GM21786 (cell line): Measurements from ENCODE around the gene RAP1GDS1.
"Not testable (repeated sequence)": the region's sequence is repeated elsewhere in the genome, so short reads cannot be mapped to it uniquely, and the experiment has no call there.

ENCODE experiments used
- ATAC-seq: cut with Tn5 transposase; IDR thresholded peaks from one replicate; pipeline ENCODE4 v1.9.1; 2021; ENCODE audit not compliant: unreplicated experiment

The RAP1GDS1 gene

DNA sequence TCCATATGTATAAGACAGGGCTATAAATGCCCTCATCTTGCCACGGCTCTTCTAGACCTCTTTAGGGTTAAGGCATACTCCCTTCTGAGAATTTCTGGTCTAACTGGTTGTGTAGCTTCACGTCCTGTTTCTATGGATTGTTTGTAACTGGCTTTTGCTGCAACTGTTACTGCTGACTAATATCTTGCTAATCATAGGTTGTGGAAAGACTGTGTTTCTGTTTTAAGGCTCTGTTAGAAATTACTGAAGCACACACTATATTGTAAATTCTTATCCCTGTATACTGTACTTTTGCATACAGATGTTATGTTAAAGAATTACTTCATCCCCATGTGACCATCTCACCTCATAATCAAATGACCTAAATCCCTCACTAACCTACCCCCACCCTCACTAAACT is 218.4 kb downstream of the RAP1GDS1 start:
- not testable (repeated sequence) for ATAC-seq

DNA sequence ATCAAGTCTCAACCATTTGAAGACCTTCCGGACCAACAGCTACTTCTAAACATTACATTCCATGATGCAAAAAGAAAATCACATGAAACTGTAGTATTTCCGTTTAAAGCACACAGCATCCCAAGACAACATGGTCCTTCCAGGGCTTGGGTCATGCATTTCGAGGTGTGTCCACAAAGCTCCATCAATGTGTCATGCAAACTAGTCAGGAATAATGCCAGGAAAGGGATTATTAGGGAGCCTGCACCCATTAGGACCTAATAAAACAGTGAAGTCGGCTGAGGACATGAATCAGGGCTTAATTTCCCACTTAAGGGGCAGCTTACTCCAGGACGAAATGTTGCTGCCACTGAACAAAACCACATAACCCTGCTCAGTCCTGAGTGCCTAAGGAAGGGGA is 219.4 kb downstream of the RAP1GDS1 start:
- no peak for ATAC-seq

DNA sequence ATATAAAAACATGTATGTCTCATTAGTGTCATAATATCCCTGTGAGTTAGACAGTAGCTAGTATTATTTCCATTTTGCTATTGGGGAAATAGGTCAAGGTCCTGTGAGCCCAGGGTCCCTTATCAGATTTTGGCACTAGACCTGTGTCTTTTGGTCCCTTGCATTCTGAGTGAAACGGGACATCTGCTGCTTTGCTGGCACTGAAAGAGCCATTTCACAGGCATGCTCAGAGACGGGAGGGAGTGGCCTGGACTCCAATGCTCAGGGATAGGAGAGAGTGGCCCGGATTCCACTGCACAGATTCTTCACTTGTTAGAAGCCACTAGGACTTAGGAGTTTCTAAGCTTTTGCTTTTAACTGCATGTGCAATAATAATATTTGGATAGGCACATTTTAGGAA is 220.0 kb downstream of the RAP1GDS1 start:
- no peak for ATAC-seq

DNA sequence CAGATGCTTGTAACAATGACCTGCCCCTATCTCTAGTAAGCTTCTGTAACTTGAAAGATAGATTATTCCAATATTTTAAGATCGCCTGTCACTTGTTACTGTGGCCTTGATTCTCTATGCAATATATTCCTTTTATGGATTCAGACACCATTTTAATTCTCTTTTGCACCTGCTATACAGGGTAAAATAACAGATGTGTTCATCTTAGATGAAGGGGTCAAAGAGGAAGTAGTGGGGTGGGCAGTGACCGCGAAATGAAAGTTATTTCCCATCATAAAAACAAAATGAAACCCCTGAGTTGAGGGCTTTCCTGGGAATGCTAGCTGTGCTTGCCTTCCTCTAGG is 221.3 kb downstream of the RAP1GDS1 start:
- ATAC-seq: peak; percentile 9

DNA sequence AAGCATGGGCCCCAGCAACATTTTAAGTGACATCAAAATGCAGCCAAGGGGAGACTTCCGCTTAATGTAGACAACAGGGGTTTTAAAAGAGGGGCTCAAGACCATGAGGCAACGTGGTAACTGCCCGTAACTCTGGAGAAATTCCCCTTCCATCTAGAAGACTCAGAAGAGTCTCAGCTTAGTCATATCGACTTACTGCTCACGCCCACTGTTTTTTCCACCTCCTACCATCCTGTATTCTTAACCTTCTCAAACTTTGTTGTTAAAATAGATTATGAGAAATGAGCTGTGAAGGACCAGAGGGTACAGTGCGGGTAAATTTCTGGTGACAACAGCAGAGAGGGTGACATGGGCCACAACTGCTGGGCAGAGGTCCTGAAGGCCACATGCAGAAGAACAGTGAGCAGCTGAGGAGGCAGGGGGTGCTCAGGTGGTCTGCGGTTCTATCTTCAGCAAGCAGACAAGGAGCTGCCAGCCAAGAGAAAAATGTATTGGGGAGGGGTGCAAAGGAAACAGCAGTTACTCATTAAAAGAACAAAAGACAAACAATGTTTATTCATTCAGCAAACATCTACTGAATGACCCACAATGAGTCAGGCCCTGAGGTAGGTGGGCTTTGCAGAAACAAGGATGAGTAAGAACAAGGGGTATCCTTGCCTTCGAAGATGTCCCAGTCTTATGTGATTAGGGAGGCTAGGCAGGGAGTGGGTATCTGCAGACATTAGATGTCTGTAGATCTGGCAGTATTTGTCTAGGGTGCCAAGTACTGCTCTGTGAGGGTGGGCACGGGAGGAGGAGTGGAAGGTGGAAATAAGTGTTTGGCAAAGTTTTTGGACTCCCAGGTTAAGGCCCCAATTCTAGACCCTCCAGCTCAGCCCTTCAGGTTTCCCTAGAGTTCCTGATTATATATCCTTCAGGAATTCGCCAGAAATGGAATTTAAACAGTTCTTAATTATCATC is 221.9 kb downstream of the RAP1GDS1 start:
- ATAC-seq: peak; percentile 90

DNA sequence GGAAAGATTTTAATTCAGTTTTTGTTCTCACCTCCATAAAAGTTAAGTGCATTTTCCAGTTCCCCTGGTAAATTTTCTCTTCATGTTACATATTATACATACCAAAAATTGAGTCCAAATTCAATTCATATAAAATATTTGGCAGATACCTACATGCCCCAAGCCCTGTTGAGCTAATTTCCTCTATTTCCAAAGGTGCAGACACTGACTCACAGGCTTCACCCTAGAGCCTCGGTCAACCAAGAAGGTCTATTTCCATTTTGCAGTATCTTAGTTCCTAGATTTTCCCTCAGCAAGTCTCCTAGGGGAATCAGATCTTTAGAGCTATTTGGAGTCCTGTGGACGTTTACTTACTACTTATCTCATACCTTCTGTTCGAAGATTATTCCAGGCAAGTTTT is 222.8 kb downstream of the RAP1GDS1 start:
- no peak for ATAC-seq

DNA sequence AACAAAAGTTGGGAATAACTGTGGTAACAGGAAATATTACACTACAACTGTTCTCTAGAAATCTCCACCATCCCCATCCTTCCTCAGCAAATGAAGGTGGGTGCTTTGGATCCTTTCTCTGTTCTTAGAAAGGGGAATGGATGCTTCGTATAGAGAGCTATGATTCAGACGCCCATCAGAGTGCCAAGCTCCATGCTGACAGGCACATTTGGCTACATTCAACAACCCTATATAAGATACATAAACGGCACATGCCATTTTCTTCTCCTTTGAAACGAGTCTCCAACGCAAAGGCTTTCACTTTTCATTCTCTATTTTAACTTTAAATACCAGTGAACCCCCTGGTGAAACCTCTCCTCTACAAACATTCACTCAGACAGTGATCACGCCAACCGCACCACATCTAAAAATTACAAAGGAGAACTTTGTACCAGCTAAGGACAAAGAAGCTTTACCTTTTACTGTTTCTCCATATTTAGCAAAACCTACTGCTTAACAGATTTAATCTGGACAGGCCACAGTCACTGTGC is 224.7 kb downstream of the RAP1GDS1 start:
- ATAC-seq: no peak

DNA sequence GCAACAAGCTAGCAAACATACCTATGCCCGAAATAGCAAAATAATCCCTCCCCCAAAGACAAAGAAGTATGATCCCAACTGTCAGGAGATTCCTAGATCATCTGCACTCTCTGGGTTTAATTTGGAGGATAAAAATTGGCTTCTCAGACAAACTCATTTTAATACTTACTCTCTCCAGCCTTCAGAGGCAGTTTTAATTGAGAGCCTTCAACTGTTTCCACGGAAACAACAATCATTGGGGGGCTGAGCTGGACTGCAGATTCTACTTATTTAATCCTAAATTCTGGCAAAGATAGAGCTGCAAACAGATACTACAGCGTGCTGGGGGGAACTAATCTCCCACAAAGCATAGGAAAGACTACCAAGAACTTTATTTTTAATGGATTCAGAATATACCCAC is 229.1 kb downstream of the RAP1GDS1 start:
- no peak for ATAC-seq

DNA sequence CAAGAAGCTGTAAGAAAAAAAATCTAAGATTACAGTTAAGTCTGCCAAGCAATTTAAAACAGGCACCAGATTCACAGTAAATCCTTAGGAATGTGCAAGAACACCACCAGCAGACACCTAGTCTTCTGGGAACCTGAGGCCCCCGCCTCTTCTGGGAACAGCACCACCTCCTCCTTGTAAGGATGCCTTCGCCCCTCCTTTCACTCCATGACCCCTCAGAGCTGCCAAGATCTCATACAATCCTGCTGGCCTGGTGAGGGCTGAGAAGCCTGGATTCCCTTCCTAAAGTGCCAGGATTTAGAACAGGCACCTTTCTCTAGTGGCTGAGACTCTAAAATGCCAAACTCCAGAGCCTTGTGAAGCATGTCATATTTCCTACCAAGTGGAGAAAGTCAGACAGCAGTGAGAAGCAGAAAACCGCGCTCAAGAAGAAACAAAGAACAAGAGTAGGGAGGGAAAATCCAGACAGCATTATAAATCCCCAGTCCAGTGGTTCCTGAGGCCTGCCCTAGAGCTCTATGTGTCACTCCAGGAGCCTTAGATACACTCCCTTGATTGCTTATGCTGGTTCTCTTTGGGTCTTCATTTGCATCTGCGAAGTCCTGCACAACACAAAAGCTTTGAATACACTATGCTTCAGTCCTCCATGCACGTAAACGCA is 230.8 kb downstream of the RAP1GDS1 start:
- ATAC-seq: no peak

DNA sequence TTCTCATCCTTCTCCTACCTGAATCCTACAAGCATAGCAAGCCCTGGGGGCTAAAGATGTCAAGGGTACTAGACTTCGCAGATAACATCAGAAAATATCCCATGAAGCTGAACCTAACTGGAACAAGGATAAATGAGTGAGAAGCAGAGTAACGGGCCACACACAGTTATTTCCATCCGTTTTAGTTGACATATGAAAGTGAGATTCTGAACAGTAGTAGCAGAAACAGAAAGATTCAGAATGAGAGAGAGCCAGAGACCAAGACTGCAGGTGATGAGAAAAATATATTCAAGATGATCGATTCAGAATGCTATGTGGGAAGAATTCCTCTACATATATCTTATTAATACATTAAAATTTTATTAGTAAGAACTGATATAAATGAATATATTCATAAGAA is 232.1 kb downstream of the RAP1GDS1 start:
- ATAC-seq: peak; percentile 81
